Uterus (tissue), 4 donors: Measurements from ENCODE around the gene STXBP4. TPM values are rescaled to one million over a fixed set of nuclear protein-coding genes. Genes with fewer than 3 reads are reported as not detected.

Source experiments
- DNase-seq, 2 donors: peaks; one replicate each; pipeline ENCODE4 v3.0.0-alpha.2; 2019 to 2020
- H3K27ac ChIP-seq, 2 donors: fragments of 200-600 bp; sonication (generic); 1 replicate in 1 of 2; 2 replicates in 1 of 2; pipeline ENCODE4 v1.5.1; 2016 to 2018
- H3K27me3 ChIP-seq, 2 donors: fragments of 200-600 bp; sonication (generic); one replicate each; pipeline ENCODE4 v1.5.1; 2018 to 2019; ENCODE audit warnings: control low read depth in 1 of 2
- H3K36me3 ChIP-seq, 2 donors: fragments of 200-600 bp; sonication (generic); one replicate each; pipeline ENCODE4 v1.5.1; 2019; ENCODE audit warnings: control low read depth in 1 of 2
- H3K4me1 ChIP-seq, 2 donors: fragments of 200-600 bp; sonication (generic); one replicate each; pipeline ENCODE4 v1.5.1; 2018 to 2019; ENCODE audit warnings: control low read depth in 1 of 2
- H3K4me3 ChIP-seq, 2 donors: fragments of 200-600 bp; sonication (generic); 1 replicate in 1 of 2; 2 replicates in 1 of 2; pipeline ENCODE4 v1.5.1; 2018 to 2019; ENCODE audit warnings: mild to moderate bottlenecking in 1 of 2
- H3K9me3 ChIP-seq, 2 donors: fragments of 200-600 bp; sonication (generic); one replicate each; pipeline ENCODE4 v1.5.1; 2019; ENCODE audit warnings: control low read depth in 1 of 2
- CTCF ChIP-seq, 4 experiments: fragments of 200-600 bp in 2 of 4; fragments of 450-650 bp in 2 of 4; sonication (generic) in 2 of 4; IDR thresholded peaks; one replicate each; pipeline ENCODE4 v1.5.1; 2016 to 2019; ENCODE audit warnings: antibody characterized with exemption in 4 of 4, mild to moderate bottlenecking in 2 of 4, moderate library complexity in 1 of 4
- POLR2A ChIP-seq, 2 donors: fragments of 450-650 bp; IDR thresholded peaks; one replicate each; pipeline ENCODE4 v1.6.1; 2016; ENCODE audit warnings: antibody characterized with exemption in 2 of 2, mild to moderate bottlenecking in 1 of 2, moderate library complexity in 1 of 2
- intact Hi-C: fragments of 100-400 bp; cut with DNase I; formaldehyde crosslinking; loops from one replicate; pipeline ENCODE4 v1.15.1; 2023; ENCODE audit warnings: low total_unique reads
- total RNA-seq, 4 donors: library from RNA; depleted of rRNA in 3 of 4; stranded (reverse); fragments of >200 nt in 3 of 4; gene quantifications; one replicate each; pipeline versions ENCODE4 v1.1.0 to v1.2.4, GENCODE V29; 2014 to 2023
- donor health status: DM: yes; HTN: yes; CAD: no.

STXBP4 gene
- total RNA-seq, 4 donors from 2014 or later: 2.8 to 100 (median 20.9) TPM

DNA sequence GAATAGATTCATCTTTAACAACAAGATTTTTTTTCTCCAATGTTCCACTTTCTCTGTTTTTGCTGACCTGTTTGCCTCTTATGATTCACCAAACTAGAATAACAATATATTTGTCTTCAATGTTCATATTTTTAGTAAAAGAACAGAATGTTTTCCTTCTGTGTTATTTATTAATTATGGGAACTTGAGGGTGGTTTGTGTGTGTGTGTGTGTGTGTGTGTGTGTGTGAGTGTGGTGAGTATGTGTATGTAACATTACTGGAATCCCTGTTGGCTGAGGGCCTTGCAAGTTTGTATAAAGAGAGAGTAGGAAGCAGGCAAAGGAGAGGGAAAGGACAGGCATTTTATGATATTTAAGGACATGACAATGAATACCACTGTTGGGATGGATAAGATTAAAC, 13.8 kb downstream of the STXBP4 start:
- Histone ChIP-seq H3K36me3 (no peaks in the 10 kb centered on the region), H3K4me1 (no peaks in the 10 kb centered on the region), H3K27ac (peak overlapping the region in 1 of 2 donors; percentile 24), H3K9me3 (no peaks in the 10 kb centered on the region), H3K4me3 (no peak overlapping the region), H3K27me3 (no peaks in the 10 kb centered on the region)
- intact Hi-C loops: no loop called here
- TF ChIP-seq CTCF (IDR thresholded peaks at IDR 0.05) (no peak), POLR2A (IDR thresholded peaks at IDR 0.05) (no peak)
- peak in 1 of 2 donors; percentile 56 for DNase-seq

DNA sequence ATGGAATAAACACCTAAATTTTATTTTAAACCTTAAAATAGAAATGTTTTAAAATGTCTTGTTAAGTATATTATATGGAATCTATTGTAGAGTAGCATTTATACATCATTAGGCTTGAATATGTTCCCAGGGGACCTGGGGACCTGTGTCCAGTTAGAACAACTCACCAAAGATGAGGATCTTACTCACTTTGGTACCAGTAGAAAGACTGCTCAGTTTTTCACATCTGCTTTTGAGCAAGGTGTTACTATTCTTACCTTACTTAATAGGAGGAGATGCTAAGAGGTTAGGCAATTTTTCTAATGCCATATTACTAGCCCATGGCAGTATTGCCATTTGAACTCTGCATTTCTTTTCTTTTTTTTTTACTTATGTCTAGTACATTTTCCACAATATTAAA, 14.7 kb downstream of the STXBP4 start:
- H3K36me3 ChIP-seq: no peaks in the 10 kb centered on the region
- H3K9me3 ChIP-seq: no peaks in the 10 kb centered on the region
- H3K27me3 ChIP-seq: no peaks in the 10 kb centered on the region
- no peak for TF ChIP-seq POLR2A (IDR thresholded peaks at IDR 0.05)
- TF ChIP-seq CTCF (IDR thresholded peaks at IDR 0.05): no peak
- peak overlapping the region in 1 of 2 donors; percentile 24 for H3K27ac ChIP-seq
- intact Hi-C loops: no loop called here
- no peak for DNase-seq
- H3K4me1 ChIP-seq: no peaks in the 10 kb centered on the region
- no peak overlapping the region for H3K4me3 ChIP-seq

DNA sequence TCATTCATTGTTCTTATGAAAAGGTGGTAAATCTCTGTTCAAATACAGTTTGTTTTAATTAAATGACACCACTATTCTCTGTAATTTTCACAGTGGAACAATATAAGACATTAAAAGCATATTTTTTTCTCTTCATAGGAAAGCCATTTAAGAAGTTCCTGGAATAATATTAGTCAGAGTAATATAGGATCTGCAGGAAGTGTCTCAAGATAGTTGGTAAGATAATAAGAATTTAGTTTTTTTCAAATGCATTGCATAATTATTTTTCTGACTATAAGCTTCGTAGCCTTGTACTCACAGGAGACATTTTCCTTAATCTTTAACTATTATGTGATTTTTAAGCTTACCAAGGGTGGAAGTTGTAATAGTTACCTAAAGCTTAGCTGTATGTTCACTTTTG, 16.9 kb downstream of the STXBP4 start:
- no peaks in the 10 kb centered on the region for H3K27me3 ChIP-seq
- no peak overlapping the region for H3K27ac ChIP-seq
- no peaks in the 10 kb centered on the region for H3K9me3 ChIP-seq
- TF ChIP-seq CTCF (IDR thresholded peaks at IDR 0.05) (no peak), POLR2A (IDR thresholded peaks at IDR 0.05) (no peak)
- no peaks in the 10 kb centered on the region for H3K36me3 ChIP-seq
- intact Hi-C loops: no loop called here
- no peak overlapping the region for H3K4me3 ChIP-seq
- DNase-seq: no peak
- H3K4me1 ChIP-seq: no peaks in the 10 kb centered on the region

DNA sequence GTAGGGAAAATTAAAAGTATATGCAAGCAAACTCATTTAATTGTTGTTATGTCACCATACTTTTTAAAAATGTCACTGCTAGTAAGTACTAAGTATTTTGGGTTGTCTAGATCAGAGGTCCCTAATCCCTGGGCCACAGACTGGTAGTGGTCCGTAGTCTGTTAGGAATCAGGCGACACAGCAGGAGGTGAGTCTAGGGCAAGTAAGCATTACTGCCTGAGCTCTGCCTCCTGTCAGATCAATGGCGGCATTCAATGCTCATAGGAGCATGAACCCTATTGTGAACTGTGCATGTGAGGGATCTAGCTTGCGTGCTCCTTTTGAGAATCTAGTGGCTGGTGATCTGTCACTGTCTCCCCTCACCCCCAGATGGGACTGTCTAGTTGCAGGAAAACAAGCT, 21.6 kb downstream of the STXBP4 start:
- H3K9me3 ChIP-seq: no peaks in the 10 kb centered on the region
- no peaks in the 10 kb centered on the region for H3K36me3 ChIP-seq
- TF ChIP-seq CTCF (IDR thresholded peaks at IDR 0.05) (no peak), POLR2A (IDR thresholded peaks at IDR 0.05) (no peak)
- no peaks in the 10 kb centered on the region for H3K27me3 ChIP-seq
- intact Hi-C loops: no loop called here
- no peaks in the 10 kb centered on the region for H3K4me1 ChIP-seq
- DNase-seq: no peak
- H3K27ac ChIP-seq: no peak overlapping the region
- no peak overlapping the region for H3K4me3 ChIP-seq

DNA sequence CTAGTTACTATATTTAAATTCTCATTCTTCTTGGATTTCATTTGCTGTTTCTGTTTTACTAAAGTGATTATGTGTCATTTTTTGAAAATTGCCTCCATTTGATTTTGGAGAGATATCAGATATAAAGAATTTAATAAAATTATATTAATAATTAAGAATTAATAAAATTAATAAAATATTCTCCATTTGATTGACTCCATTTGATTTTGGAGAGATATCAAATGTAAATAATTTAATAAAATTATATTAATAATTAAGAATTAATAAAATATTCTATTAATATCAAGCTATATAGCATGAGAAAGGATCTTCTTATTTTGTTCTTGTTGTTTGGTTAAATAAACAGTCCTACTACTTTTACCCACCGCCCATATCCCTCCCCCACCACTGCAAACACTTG, 23.0 kb downstream of the STXBP4 start:
- TF ChIP-seq CTCF (IDR thresholded peaks at IDR 0.05): no peak
- no peak for TF ChIP-seq POLR2A (IDR thresholded peaks at IDR 0.05)
- intact Hi-C loops: no loop called here
- no peak overlapping the region for H3K27ac ChIP-seq

More for the DNA sequence above, 23.0 kb downstream of the STXBP4 start:
- DNase-seq: no peak
- Histone ChIP-seq H3K9me3 (no peaks in the 10 kb centered on the region), H3K4me1 (no peaks in the 10 kb centered on the region), H3K27me3 (no peaks in the 10 kb centered on the region), H3K4me3 (no peak overlapping the region), H3K36me3 (no peaks in the 10 kb centered on the region)
